K562 (cell line): ENCODE results near the gene TECPR1. TPM values are rescaled to one million over a fixed set of nuclear protein-coding genes. Genes with fewer than 3 reads are reported as not detected.
A peak's percentile ranks its signal among the peaks of the same experiment; 100 is the strongest.

Experiments used
- ATAC-seq: fragments of 200-7000 bp; cut with Tn5 transposase; 3 replicates; pipeline ENCODE4 v1.9.1; 2020; ENCODE audit warnings: moderate library complexity
- BruUV-seq: library from RNA; stranded (reverse); fragments of 400-500 nt; replicated peaks from 2 replicates; lab custom pipeline; 2021; lab: Mats Ljungman, UMichigan
- CTCF ChIA-PET: fragments of 300-600 bp; formaldehyde crosslinking; extraction: SDS; loops from one replicate; lab custom pipeline; 2021; ENCODE audit warnings: low intra/inter-chr PET ratio; lab: Yijun Ruan, JAX
- POLR2A ChIA-PET: fragments of 300-600, 350-650 bp; sonication (Branson Sonifier 250); formaldehyde crosslinking; extraction: SDS; loops from one replicate; lab custom pipeline; 2021; ENCODE audit warnings: antibody characterized with exemption, inconsistent platforms; lab: Yijun Ruan, JAX
- DNase-seq, 4 experiments: peaks; one replicate each; pipeline versions ENCODE4 v3.0.0 to v3.0.0-alpha.2; 2011 to 2018; ENCODE audit warnings: low spot score in 3 of 4, mixed read lengths in 3 of 4; ENCODE audit errors: extremely low read depth in 1 of 4
- FAIRE-seq: peaks from 2 replicates; lab custom pipeline; 2011; peaks lifted over from hg19 to GRCh38; lab: Jason Lieb, UNC
- H2AFZ ChIP-seq: 2 replicates; pipeline ENCODE4 v1.6.0; 2011; ENCODE audit warnings: low read depth, low read length, control low read depth, inconsistent platforms
- H3K27ac ChIP-seq: fragments of 200-600 bp; 3 replicates; pipeline ENCODE4 v1.8.0; 2011; ENCODE audit warnings: low read depth, mild to moderate bottlenecking, control low read depth, inconsistent platforms, low read length, moderate library complexity, mixed read lengths; ENCODE audit errors: extremely low read depth
- H3K27me3 ChIP-seq, 2 experiments: fragments of 300-600 bp in 1 of 2; 2 replicates in 1 of 2; 3 replicates in 1 of 2; pipeline versions ENCODE4 v1.6.0 to v1.8.0; 2011; ENCODE audit warnings: inconsistent platforms in 2 of 2, low read length in 2 of 2, mild to moderate bottlenecking in 1 of 2, mixed read lengths in 1 of 2, moderate library complexity in 1 of 2; ENCODE audit not compliant: control insufficient read depth in 2 of 2, insufficient read depth in 2 of 2
- H3K36me3 ChIP-seq: fragments of 300-600 bp; 3 replicates; pipeline ENCODE4 v1.8.0; 2011; ENCODE audit warnings: mild to moderate bottlenecking, low read length, inconsistent platforms; ENCODE audit not compliant: control insufficient read depth, insufficient read depth
- H3K4me1 ChIP-seq, 2 experiments: fragments of 200-600 bp in 1 of 2; replicated peaks in 1 of 2; 2 replicates in 1 of 2; 3 replicates in 1 of 2; pipeline versions ENCODE4 v1.5.1 to v1.8.0; 2011; ENCODE audit warnings: inconsistent platforms in 2 of 2, low read length in 2 of 2, mild to moderate bottlenecking in 1 of 2, mixed read lengths in 1 of 2, moderate library complexity in 1 of 2; ENCODE audit not compliant: control insufficient read depth in 2 of 2, insufficient read depth in 2 of 2
- H3K4me2 ChIP-seq: 2 replicates; pipeline ENCODE4 v1.6.1; 2011; ENCODE audit warnings: low read length, control low read depth, inconsistent platforms, mixed read lengths; ENCODE audit not compliant: insufficient read depth
- H3K4me3 ChIP-seq: fragments of 200-600 bp; sonication (generic), shearing (Covaris generic); 2 replicates; pipeline ENCODE4 v1.5.1; 2016; ENCODE audit warnings: control low read depth, inconsistent platforms
- H3K79me2 ChIP-seq: fragments of 200-600 bp; 3 replicates; pipeline ENCODE4 v1.8.0; 2011; ENCODE audit warnings: low read length, inconsistent platforms; ENCODE audit not compliant: control insufficient read depth, insufficient read depth
- H3K9ac ChIP-seq, 2 experiments: 2 replicates each; pipeline versions ENCODE4 v1.6.0 to v1.6.1; 2011; ENCODE audit warnings: low read depth in 2 of 2, low read length in 2 of 2, control low read depth in 1 of 2, inconsistent platforms in 1 of 2, mild to moderate bottlenecking in 1 of 2, mixed read lengths in 1 of 2; ENCODE audit not compliant: insufficient read depth in 1 of 2
- H3K9me1 ChIP-seq: one replicate; pipeline ENCODE4 v1.6.0; 2011; ENCODE audit warnings: inconsistent platforms, mild to moderate bottlenecking, low read length, moderate library complexity; ENCODE audit not compliant: control insufficient read depth, insufficient read depth
- H3K9me3 ChIP-seq: replicated peaks from 2 replicates; pipeline ENCODE4 v1.5.1; 2011; ENCODE audit warnings: low read depth, low read length, inconsistent platforms; ENCODE audit not compliant: control insufficient read depth, insufficient read depth
- H4K20me1 ChIP-seq: replicated peaks from 2 replicates; pipeline ENCODE4 v1.6.1; 2011; ENCODE audit warnings: low read length, inconsistent platforms, mixed read lengths; ENCODE audit not compliant: control insufficient read depth, insufficient read depth
- ATF1 ChIP-seq, 2 experiments: fragments of 450-650 bp in 1 of 2; IDR thresholded peaks; 2 replicates each; pipeline ENCODE4 v1.6.1; 2016; ENCODE audit warnings: missing compliant biosample characterization in 1 of 2, missing genetic modification characterization in 1 of 2
- CBX1 ChIP-seq: sonication (generic); IDR thresholded peaks from 2 replicates; pipeline ENCODE4 v1.6.1; 2016; ENCODE audit warnings: antibody characterized with exemption, low read depth, mild to moderate bottlenecking
- CREB3L1 ChIP-seq: fragments of 450-650 bp; IDR thresholded peaks from 2 replicates; pipeline ENCODE4 v1.6.1; 2014; ENCODE audit warnings: low read depth, mild to moderate bottlenecking, moderate library complexity, borderline replicate concordance
- KDM1A ChIP-seq, 2 experiments: fragments of 450-650 bp; IDR thresholded peaks; 2 replicates each; pipeline ENCODE4 v1.6.1; 2016; ENCODE audit warnings: mild to moderate bottlenecking in 2 of 2
- PHB2 ChIP-seq: fragments of 450-650 bp; IDR thresholded peaks from 2 replicates; pipeline ENCODE4 v1.6.1; 2017; ENCODE audit warnings: low read depth
- POLR2G ChIP-seq: fragments of 200-400 bp; formaldehyde crosslinking; IDR thresholded peaks from 2 replicates; pipeline ENCODE4 v1.6.1; 2017; ENCODE audit warnings: low read depth, mild to moderate bottlenecking, antibody characterized with exemption, low read length, moderate library complexity
- RUNX1 ChIP-seq: sonication (generic); IDR thresholded peaks from 2 replicates; pipeline ENCODE4 v1.6.1; 2016; ENCODE audit warnings: antibody characterized with exemption, low read depth
- ZFP1 ChIP-seq: fragments of 450-650 bp; formaldehyde crosslinking; IDR thresholded peaks from 2 replicates; pipeline ENCODE4 v1.4.0; 2020; ENCODE audit warnings: mild to moderate bottlenecking, mixed read lengths
- ZKSCAN8 ChIP-seq: fragments of 200-800 bp; sonication (Bioruptor generic); IDR thresholded peaks from 2 replicates; pipeline ENCODE4 v1.6.1; 2016; ENCODE audit warnings: missing genetic modification characterization, missing compliant biosample characterization
- ZNF140 ChIP-seq: fragments of 250-450 bp; sonication (Bioruptor Pico); IDR thresholded peaks from 2 replicates; pipeline ENCODE4 v1.8.0; 2021; ENCODE audit warnings: moderate library complexity, mild to moderate bottlenecking, inconsistent platforms
- ZNF184 ChIP-seq: sonication (generic); formaldehyde crosslinking; IDR thresholded peaks from 2 replicates; pipeline ENCODE4 v1.5.0; 2020; ENCODE audit warnings: missing genetic modification reagents
- ZNF407 ChIP-seq: fragments of 450-650 bp; IDR thresholded peaks from 2 replicates; pipeline ENCODE4 v1.6.1; 2016; ENCODE audit warnings: low read depth
- WGBS: fragments of 100-300 bp; shearing (Covaris generic); methylation state at CpG from one replicate; pipeline ENCODE4 v1.1.6; 2016; ENCODE audit warnings: low coverage, mixed read lengths; ENCODE audit not compliant: insufficient coverage; ENCODE audit errors: missing lambda C conversion rate; 5-methylcytosine and 5-hydroxymethylcytosine counted together
- in situ Hi-C: fragments of 300-500 bp; cut with MboI; formaldehyde crosslinking; loops from 4 replicates; pipeline ENCODE4 v1.15.0; 2018; ENCODE audit warnings: inconsistent platforms, mixed read lengths
- intact Hi-C: fragments of 100-400 bp; cut with micrococcal nuclease; formaldehyde crosslinking; loops from 2 replicates; pipeline ENCODE4 v1.14.2; 2022
- polyA plus RNA-seq, 8 experiments: library from polyadenylated mRNA; depleted of rRNA in 4 of 8; stranded (reverse) in 5 of 8; unstranded in 3 of 8; fragments of >200 nt; fragmentation: Nextera tagmentation in 2 of 8; fragmentation: Illumina TruSeq in 1 of 8; extraction: Ambion mirVana in 2 of 8; extraction: Trizol in 1 of 8; gene quantifications; 2 replicates each; pipeline versions ENCODE4 v1.2.1 to v1.2.3, GENCODE V29; 2011 to 2014; ENCODE audit warnings: inconsistent platforms in 1 of 8, missing spikeins in 1 of 8
- total RNA-seq, 7 experiments: library from RNA; depleted of rRNA in 6 of 7; stranded (reverse); fragments of >200 nt in 6 of 7; fragmentation: Illumina TruSeq in 2 of 7; extraction: Trizol in 2 of 7; gene quantifications; 2 replicates each; pipeline versions ENCODE4 v1.2.1 to v1.2.3, GENCODE V29; 2011 to 2021; ENCODE audit warnings: low replicate concordance in 1 of 7

Gene TECPR1
- total and polyA plus RNA-seq, 9 of the 15 experiments (the other 6 are each of a cell fraction or from before 2014, with no cell fraction given) = 0.17 to 15.0 (median 2.2) TPM

GRCh38 chr7:98215561-98216495, 36.2 kb downstream of the TECPR1 start:
- peaks cover 12% of the 10 kb centered on the region for H4K20me1 ChIP-seq
- H3K4me1 ChIP-seq = peaks cover 11 to 49% of the 10 kb centered on the region in 2 experiments; a peak in 4 of 5 replicates
- peaks cover 14 to 35% of the 10 kb centered on the region in 2 experiments; a peak in 4 of 5 replicates for H3K27me3 ChIP-seq
- no peak overlapping the region for H3K4me2 ChIP-seq
- no peaks in the 10 kb centered on the region for H3K79me2 ChIP-seq
- POLR2A ChIA-PET = no interaction called here
- ATAC-seq (no peak), FAIRE-seq (no peak), DNase-seq (no peak)
- in situ Hi-C loops = no loop called here
- no peak overlapping the region for H3K27ac ChIP-seq
- BruUV-seq = no TSS peak
- H3K36me3 ChIP-seq = no peaks in the 10 kb centered on the region
- CTCF ChIA-PET = no interaction called here
- H3K4me3 ChIP-seq = no peak overlapping the region
- no peaks in the 10 kb centered on the region for H3K9me1 ChIP-seq
- intact Hi-C loops = no loop called here
- no peak overlapping the region for H3K9ac ChIP-seq
- no peak overlapping the region for H2AFZ ChIP-seq
- WGBS = 24% methylated on average over 32 of the region's 32 CpGs
- H3K9me3 ChIP-seq = no peaks in the 10 kb centered on the region
- TF ChIP-seq ZNF140 (CRISPR knock-in tag) = no peak
- no peak for TF ChIP-seq RUNX1
- TF ChIP-seq CBX1 = no peak
- TF ChIP-seq CREB3L1 = no peak
- no peak for TF ChIP-seq ZNF407
- no peak for TF ChIP-seq ATF1 (CRISPR knock-in tag; IDR thresholded peaks at IDR 0.05)
- no peak for TF ChIP-seq ATF1 (tag; IDR thresholded peaks at IDR 0.05)
- no peak for TF ChIP-seq KDM1A (IDR thresholded peaks at IDR 0.05)
- no peak for TF ChIP-seq ZNF184 (CRISPR knock-in tag)
- TF ChIP-seq PHB2 = no peak
- 0 out of 2 replicates have a peak, but pooled peaks have one; percentile 37 for TF ChIP-seq POLR2G
- TF ChIP-seq ZFP1 (CRISPR knock-in tag) = no peak
- 0 out of 2 replicates have a peak, but pooled peaks have one; percentile 8 for TF ChIP-seq ZKSCAN8 (CRISPR knock-in tag)
